BLaER1 treated with 17β-estradiol and CSF1 and Interleukin-3, amounts not matched to agents 10 nM and 100 nM (cell line): ENCODE measurements around the gene KIAA0825.

Experiments
- H3K27ac ChIP-seq, 11 experiments: shearing (Covaris generic); formaldehyde crosslinking; 2 replicates each; pipeline ENCODE4 v1.8.1; 2022
- H3K27me3 ChIP-seq, 11 experiments: shearing (Covaris generic); formaldehyde crosslinking; 2 replicates each; pipeline ENCODE4 v1.8.1; 2022
- H3K36me3 ChIP-seq, 11 experiments: shearing (Covaris generic); formaldehyde crosslinking; 2 replicates each; pipeline ENCODE4 v1.8.1; 2022
- H3K4me1 ChIP-seq, 10 experiments: shearing (Covaris generic); formaldehyde crosslinking; 2 replicates each; pipeline ENCODE4 v1.8.1; 2022
- H3K4me2 ChIP-seq, 11 experiments: shearing (Covaris generic); formaldehyde crosslinking; 2 replicates each; pipeline ENCODE4 v1.8.1; 2022
- H3K4me3 ChIP-seq, 10 experiments: shearing (Covaris generic); formaldehyde crosslinking; 2 replicates each; pipeline ENCODE4 v1.8.1; 2022
- H3K9ac ChIP-seq, 11 experiments: shearing (Covaris generic); formaldehyde crosslinking; 2 replicates each; pipeline ENCODE4 v1.8.1; 2022
- H3K9me3 ChIP-seq, 11 experiments: shearing (Covaris generic); formaldehyde crosslinking; replicated peaks in 1 of 11; 2 replicates each; pipeline ENCODE4 v1.8.1; 2022
- H4K20me1 ChIP-seq, 11 experiments: shearing (Covaris generic); formaldehyde crosslinking; 2 replicates each; pipeline ENCODE4 v1.8.1; 2022
- Cebpa-rat ChIP-seq, 11 experiments: shearing (Covaris generic); IDR thresholded peaks; 2 replicates each; pipeline ENCODE4 v1.8.1; 2022

KIAA0825 gene

DNA sequence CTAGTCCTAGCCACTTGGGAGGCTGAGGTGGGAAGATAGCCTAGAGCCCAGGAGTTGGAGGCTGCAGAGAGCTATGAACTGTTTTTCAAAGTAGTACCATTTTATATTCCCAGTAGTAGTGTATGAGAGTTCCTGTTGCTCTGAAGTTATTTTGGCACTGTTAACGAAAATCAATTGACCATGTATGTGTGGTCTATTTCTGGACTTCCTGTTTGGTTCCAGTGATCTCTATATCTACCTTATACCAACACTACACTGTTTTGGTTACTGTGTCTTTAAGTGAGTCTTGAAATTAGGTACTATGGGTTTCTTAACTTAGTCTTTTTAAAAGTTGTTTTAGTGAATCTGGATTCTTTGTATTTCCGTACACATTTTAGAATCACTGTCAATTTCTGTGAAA, 13.6 kb upstream of the KIAA0825 start:
- Histone ChIP-seq H3K4me2 (peak overlapping the region; percentile 50 to 74 (median 58)), H3K36me3 (peaks cover 23 to 94% (median 73%) of the 10 kb centered on the region in 11 experiments)

DNA sequence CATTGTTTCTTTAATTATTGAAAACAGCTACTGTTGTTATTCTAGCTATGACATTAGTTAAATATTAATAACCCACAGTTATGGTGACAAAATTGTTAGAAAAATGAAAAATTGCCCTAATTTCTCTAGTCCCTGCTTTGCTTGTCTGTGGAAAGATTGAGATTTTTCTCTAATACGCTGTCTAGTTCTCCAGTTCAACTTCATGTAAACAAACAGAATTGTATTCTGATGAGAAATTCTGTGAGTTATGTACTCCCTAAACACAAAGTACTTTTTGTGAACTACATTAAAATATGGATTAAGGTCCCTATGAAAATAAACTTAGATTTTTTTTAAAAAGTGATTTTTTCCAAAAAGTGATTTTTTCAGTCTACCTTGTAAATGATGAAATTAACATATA, 8.8 kb upstream of the KIAA0825 start:
- TF ChIP-seq Cebpa-rat (IDR thresholded peaks at IDR 0.05) = no peak
- Histone ChIP-seq H3K9me3 (peaks cover 0 to 27% (median 15%) of the 10 kb centered on the region in 11 experiments; a peak in 17 of 22 replicates), H3K4me2 (no peak overlapping the region), H3K27ac (no peak overlapping the region), H3K4me1 (peaks cover 7 to 29% (median 18%) of the 10 kb centered on the region in 10 experiments), H3K4me3 (no peak overlapping the region), H4K20me1 (peaks cover 0 to 4% (median 0%) of the 10 kb centered on the region in 11 experiments; a peak in 2 of 22 replicates), H3K27me3 (no peaks in the 10 kb centered on the region), H3K36me3 (peaks cover 11 to 46% (median 30%) of the 10 kb centered on the region in 11 experiments; a peak in 20 of 22 replicates), H3K9ac (no peak overlapping the region)

More for the DNA sequence above, 13.6 kb upstream of the KIAA0825 start:
- peaks cover 16 to 72% (median 57%) of the 10 kb centered on the region in 11 experiments for H3K9me3 ChIP-seq
- no peak overlapping the region for H3K9ac ChIP-seq
- peaks cover 7 to 18% (median 12%) of the 10 kb centered on the region in 10 experiments for H3K4me1 ChIP-seq
- peak overlapping the region in 3 of 11 experiments; percentile 23 to 44 (median 24); a peak in 4 of 22 replicates for H3K27ac ChIP-seq
- H4K20me1 ChIP-seq = no peaks in the 10 kb centered on the region
- no peak for TF ChIP-seq Cebpa-rat (IDR thresholded peaks at IDR 0.05)
- H3K4me3 ChIP-seq = peak overlapping the region in 1 of 10 experiments; percentile 1; a peak in 1 of 20 replicates
- H3K27me3 ChIP-seq = no peaks in the 10 kb centered on the region

DNA sequence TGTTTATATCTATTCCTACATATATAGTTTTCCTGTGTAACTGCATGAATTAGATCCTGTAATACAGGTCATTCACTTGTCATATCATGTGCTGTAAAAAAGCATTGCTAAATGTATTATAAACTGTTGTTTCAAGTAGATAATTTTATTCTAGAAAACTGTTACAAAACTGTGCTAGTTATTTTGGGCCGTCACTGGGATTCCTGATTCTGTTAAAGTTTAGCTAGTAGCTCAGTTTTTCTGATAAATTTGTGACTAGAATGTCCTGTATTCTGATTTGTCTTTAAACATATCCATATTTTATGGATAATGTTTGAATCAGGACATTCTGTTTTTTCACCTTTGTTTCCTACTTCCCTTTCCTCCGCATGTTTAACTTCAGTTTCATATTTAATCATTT, 5.5 kb upstream of the KIAA0825 start:
- H3K4me2 ChIP-seq = peak overlapping the region in 4 of 11 experiments; percentile 9 to 50 (median 31); a peak in 8 of 22 replicates

DNA sequence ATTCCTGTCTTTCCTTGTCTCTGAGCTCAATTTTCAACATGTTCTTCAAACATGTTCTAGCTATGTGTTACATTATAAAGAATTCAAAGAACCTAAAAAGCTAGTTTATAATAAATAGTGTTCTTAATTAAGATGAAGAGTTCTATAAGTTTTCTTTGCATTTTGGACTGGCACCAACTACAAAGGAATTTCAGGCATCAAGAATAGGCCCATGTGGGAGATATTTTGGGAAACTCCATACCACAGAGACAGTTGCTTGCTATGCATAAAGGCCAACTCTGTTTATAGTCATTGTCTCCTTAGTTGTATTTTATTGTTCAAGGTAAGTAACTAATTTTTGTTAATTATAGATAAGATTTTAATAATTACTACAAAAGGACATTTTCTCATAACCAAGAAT, 4.6 kb upstream of the KIAA0825 start:
- peaks cover 0 to 18% (median 8%) of the 10 kb centered on the region in 11 experiments; a peak in 12 of 22 replicates for H4K20me1 ChIP-seq
- H3K4me3 ChIP-seq = no peak overlapping the region
- peak overlapping the region in 5 of 11 experiments; percentile 5 to 50 (median 30); a peak in 4 of 22 replicates for H3K4me2 ChIP-seq
- TF ChIP-seq Cebpa-rat (IDR thresholded peaks at IDR 0.05) = no peak
- H3K27me3 ChIP-seq = no peaks in the 10 kb centered on the region
- peaks cover 0 to 5% (median 0%) of the 10 kb centered on the region in 11 experiments; a peak in 4 of 22 replicates for H3K36me3 ChIP-seq
- peaks cover 11 to 46% (median 29%) of the 10 kb centered on the region in 10 experiments for H3K4me1 ChIP-seq
- peaks cover 0 to 5% (median 0%) of the 10 kb centered on the region in 11 experiments; a peak in 4 of 22 replicates for H3K9me3 ChIP-seq
- H3K27ac ChIP-seq = no peak overlapping the region
- no peak overlapping the region for H3K9ac ChIP-seq

More for the DNA sequence above, 5.5 kb upstream of the KIAA0825 start:
- H3K36me3 ChIP-seq = peaks cover 0 to 13% (median 6%) of the 10 kb centered on the region in 11 experiments; a peak in 10 of 22 replicates
- H3K4me3 ChIP-seq = no peak overlapping the region
- peaks cover 11 to 46% (median 29%) of the 10 kb centered on the region in 10 experiments for H3K4me1 ChIP-seq
- no peak overlapping the region for H3K27ac ChIP-seq
- H3K9ac ChIP-seq = no peak overlapping the region; a peak in 1 of 22 replicates
- peaks cover 0 to 8% (median 0%) of the 10 kb centered on the region in 11 experiments; a peak in 5 of 22 replicates for H3K9me3 ChIP-seq
- no peaks in the 10 kb centered on the region for H3K27me3 ChIP-seq
- H4K20me1 ChIP-seq = peaks cover 0 to 18% (median 8%) of the 10 kb centered on the region in 11 experiments; a peak in 12 of 22 replicates
- no peak for TF ChIP-seq Cebpa-rat (IDR thresholded peaks at IDR 0.05)

DNA sequence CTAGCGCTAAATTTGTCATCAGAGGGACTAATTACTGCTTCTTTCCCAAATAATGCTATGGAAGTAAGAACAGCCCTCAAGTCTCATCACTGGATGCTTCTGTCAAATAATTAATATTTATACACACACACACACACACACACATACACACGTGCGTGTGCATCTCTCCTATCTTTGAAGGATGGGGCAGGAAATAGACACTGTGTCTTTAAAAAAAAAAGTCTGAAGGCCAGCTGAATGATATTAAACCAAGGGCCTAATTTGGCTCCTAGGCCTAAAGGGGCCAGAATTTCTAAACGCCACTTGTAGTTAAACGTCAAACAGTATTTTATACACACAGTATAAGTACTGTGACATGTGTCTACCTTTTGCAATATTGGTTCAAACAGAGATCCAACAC, 3.4 kb upstream of the KIAA0825 start:
- Histone ChIP-seq H3K27me3 (no peaks in the 10 kb centered on the region), H3K36me3 (no peaks in the 10 kb centered on the region), H3K4me1 (peaks cover 19 to 53% (median 37%) of the 10 kb centered on the region in 10 experiments), H3K27ac (no peak overlapping the region), H3K4me3 (no peak overlapping the region), H4K20me1 (peaks cover 0 to 18% (median 8%) of the 10 kb centered on the region in 11 experiments; a peak in 12 of 22 replicates), H3K9ac (no peak overlapping the region), H3K9me3 (peaks cover 0 to 5% (median 0%) of the 10 kb centered on the region in 11 experiments; a peak in 3 of 22 replicates), H3K4me2 (peak overlapping the region in 6 of 11 experiments; percentile 0 to 39 (median 5); a peak in 5 of 22 replicates)
- TF ChIP-seq Cebpa-rat (IDR thresholded peaks at IDR 0.05) = no peak

DNA sequence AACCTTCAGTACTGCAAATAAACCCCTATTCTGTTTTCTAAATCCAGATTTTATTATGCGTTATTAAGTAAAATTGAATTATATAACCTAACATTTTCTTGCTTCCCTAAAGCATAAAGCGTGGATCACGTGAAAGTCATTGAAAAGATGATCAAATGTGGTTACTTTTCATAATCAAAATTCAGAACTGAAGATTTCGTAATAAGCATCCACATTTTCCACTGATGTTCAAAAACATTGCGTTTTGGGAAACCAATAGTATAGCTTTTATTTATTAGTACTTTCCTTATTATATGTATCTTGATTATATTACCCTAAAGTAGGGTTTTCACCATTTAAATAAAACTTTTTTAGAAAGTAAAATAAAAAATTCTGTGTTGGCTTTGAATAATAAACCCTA, 1.9 kb upstream of the KIAA0825 start:
- H3K4me1 ChIP-seq = peaks cover 24 to 58% (median 37%) of the 10 kb centered on the region in 10 experiments
- H3K4me3 ChIP-seq = peak overlapping the region in 2 of 10 experiments; percentile 83 to 87; a peak in 2 of 20 replicates

DNA sequence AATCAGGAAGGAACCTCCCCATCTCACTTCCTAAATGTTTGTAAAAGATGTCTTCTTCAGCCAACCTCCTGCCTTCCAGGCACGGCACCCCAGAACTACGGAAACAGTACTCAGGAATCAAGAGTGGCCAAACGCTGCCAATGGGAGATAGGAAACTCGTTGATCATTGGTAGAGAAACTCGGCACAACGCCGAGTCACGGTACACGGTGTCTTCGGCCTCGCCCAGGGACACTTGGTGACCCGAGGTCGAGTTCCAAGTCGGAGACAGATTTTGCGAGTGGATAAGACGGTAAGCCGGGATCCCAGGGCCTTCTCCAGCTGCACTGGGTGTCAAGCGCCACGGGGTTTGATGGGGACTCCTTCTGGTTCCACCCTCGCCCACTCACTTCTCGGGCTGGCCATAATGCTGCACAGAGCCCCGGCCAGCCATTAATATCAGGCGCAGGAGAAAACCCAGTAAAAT, 343 bp downstream of the KIAA0825 start:
- peak overlapping the region; percentile 75 to 96 (median 90) for H3K4me3 ChIP-seq
- peak overlapping the region; percentile 73 to 88 (median 83) for H3K9ac ChIP-seq
- H3K9me3 ChIP-seq = no peaks in the 10 kb centered on the region
- TF ChIP-seq Cebpa-rat (IDR thresholded peaks at IDR 0.05) = no peak
- no peaks in the 10 kb centered on the region for H3K27me3 ChIP-seq
- H4K20me1 ChIP-seq = peaks cover 0 to 18% (median 8%) of the 10 kb centered on the region in 11 experiments; a peak in 12 of 22 replicates
- H3K4me1 ChIP-seq = peaks cover 24 to 45% (median 30%) of the 10 kb centered on the region in 10 experiments
- H3K36me3 ChIP-seq = no peaks in the 10 kb centered on the region
- H3K27ac ChIP-seq = peak overlapping the region; percentile 25 to 84 (median 80); a peak in 21 of 22 replicates
- H3K4me2 ChIP-seq = peak overlapping the region; percentile 79 to 95 (median 88)

More for the DNA sequence above, 1.9 kb upstream of the KIAA0825 start:
- no peaks in the 10 kb centered on the region for H3K27me3 ChIP-seq
- no peak for TF ChIP-seq Cebpa-rat (IDR thresholded peaks at IDR 0.05)
- H3K4me2 ChIP-seq = peak overlapping the region in 10 of 11 experiments; percentile 79 to 95 (median 86); a peak in 20 of 22 replicates
- no peaks in the 10 kb centered on the region; a peak in 1 of 22 replicates for H3K9me3 ChIP-seq
- H3K9ac ChIP-seq = peak overlapping the region in 8 of 11 experiments; percentile 73 to 88 (median 84); a peak in 4 of 22 replicates
- no peak overlapping the region for H3K27ac ChIP-seq
- H3K36me3 ChIP-seq = no peaks in the 10 kb centered on the region
- H4K20me1 ChIP-seq = peaks cover 0 to 18% (median 8%) of the 10 kb centered on the region in 11 experiments; a peak in 12 of 22 replicates

DNA sequence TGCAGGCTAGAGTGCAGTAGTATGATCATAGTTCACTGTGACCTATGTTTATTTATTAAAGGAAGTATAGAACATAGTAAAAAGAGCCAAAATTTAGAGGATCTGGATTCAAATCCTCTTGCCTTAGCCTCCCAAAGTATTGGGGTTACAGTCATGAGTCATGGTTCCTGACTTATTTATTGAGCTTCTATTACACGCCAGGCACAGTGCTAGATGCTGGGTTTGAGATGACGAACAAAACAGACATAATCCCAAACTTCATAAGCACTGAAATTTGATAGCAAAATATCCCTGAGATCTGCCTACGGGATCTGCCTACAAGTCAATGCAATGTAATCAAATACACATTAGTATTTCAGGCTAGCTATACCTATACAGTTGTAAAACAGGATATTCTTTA, 2.5 kb downstream of the KIAA0825 start:
- Histone ChIP-seq H3K9ac (no peak overlapping the region), H3K9me3 (no peaks in the 10 kb centered on the region), H3K4me2 (no peak overlapping the region), H4K20me1 (peaks cover 0 to 14% (median 8%) of the 10 kb centered on the region in 11 experiments; a peak in 12 of 22 replicates), H3K27me3 (no peaks in the 10 kb centered on the region), H3K4me3 (no peak overlapping the region), H3K27ac (no peak overlapping the region), H3K4me1 (peaks cover 18 to 33% (median 23%) of the 10 kb centered on the region in 10 experiments), H3K36me3 (no peaks in the 10 kb centered on the region)
- no peak for TF ChIP-seq Cebpa-rat (IDR thresholded peaks at IDR 0.05)

DNA sequence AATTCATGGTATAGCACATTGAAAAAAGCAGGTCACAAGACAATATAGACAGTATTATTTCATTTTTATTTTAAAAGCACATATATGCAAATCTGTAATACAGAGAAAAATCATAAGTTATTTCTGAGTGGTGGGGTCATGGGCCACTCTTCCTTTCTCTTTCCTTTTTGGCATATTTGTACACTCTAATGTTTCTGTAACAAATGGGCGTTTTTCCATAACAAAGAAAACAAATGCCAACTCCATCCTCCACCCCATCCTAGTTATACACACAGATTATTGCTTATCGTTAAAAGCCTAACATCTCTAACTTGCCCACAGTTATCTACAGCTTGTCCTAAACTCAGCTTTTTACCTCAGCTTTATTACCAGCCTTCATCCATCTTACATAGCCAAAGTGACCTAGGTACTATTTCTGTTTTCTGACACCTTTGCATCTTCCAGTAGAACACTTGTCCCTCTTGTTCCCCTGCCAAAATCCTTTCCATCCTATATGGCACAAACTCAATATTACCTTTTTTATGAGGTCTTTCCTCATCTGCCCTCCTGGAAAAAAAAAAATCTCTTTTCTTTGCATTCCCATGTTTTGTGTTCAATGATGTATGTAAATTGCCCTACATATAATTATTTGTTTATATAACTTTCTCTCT, 4.1 kb downstream of the KIAA0825 start:
- Histone ChIP-seq H3K27me3 (no peaks in the 10 kb centered on the region), H3K36me3 (no peaks in the 10 kb centered on the region), H3K4me1 (peaks cover 9 to 20% (median 15%) of the 10 kb centered on the region in 10 experiments; a peak in 19 of 20 replicates), H3K9me3 (no peaks in the 10 kb centered on the region), H3K4me2 (no peak overlapping the region), H3K4me3 (no peak overlapping the region), H4K20me1 (peaks cover 0 to 3% (median 0%) of the 10 kb centered on the region in 11 experiments; a peak in 5 of 22 replicates), H3K27ac (no peak overlapping the region), H3K9ac (no peak overlapping the region)
- TF ChIP-seq Cebpa-rat (IDR thresholded peaks at IDR 0.05) = no peak
